Mesenchymal stem cell (in vitro differentiated cells and primary cell): ENCODE measurements around the gene ABCB9.

Source experiments
- DNase-seq: peaks from one replicate; pipeline ENCODE4 v3.0.0-alpha.2; 2013
- H2AFZ ChIP-seq: one replicate; pipeline ENCODE4 v1.6.1; 2013; ENCODE audit warnings: low read depth, mild to moderate bottlenecking, control low read depth, inconsistent platforms, low read length, moderate library complexity
- H2AK5ac ChIP-seq: 2 replicates; pipeline ENCODE4 v1.6.1; 2013; ENCODE audit warnings: low read length, moderate library complexity, mild to moderate bottlenecking, inconsistent platforms; ENCODE audit not compliant: severe bottlenecking
- H2BK120ac ChIP-seq: one replicate; pipeline ENCODE4 v1.6.1; 2013; ENCODE audit warnings: low read depth, mild to moderate bottlenecking, inconsistent platforms, low read length, moderate library complexity
- H2BK12ac ChIP-seq, 2 experiments: one replicate each; pipeline ENCODE4 v1.6.1; 2013; ENCODE audit warnings: inconsistent platforms in 2 of 2, low read length in 2 of 2, mild to moderate bottlenecking in 2 of 2, moderate library complexity in 2 of 2, control low read depth in 1 of 2
- H2BK15ac ChIP-seq: one replicate; pipeline ENCODE4 v1.6.1; 2013; ENCODE audit warnings: mild to moderate bottlenecking, low read depth, inconsistent platforms; ENCODE audit not compliant: poor library complexity, severe bottlenecking
- H2BK5ac ChIP-seq: 2 replicates; pipeline ENCODE4 v1.6.1; 2013; ENCODE audit warnings: low read depth, mild to moderate bottlenecking, low read length, control low read depth, inconsistent platforms; ENCODE audit not compliant: poor library complexity, severe bottlenecking
- H3K14ac ChIP-seq, 2 experiments: one replicate each; pipeline ENCODE4 v1.6.1; 2013; ENCODE audit warnings: inconsistent platforms in 2 of 2, low read length in 2 of 2, control low read depth in 1 of 2, mild to moderate bottlenecking in 1 of 2, moderate library complexity in 1 of 2
- H3K18ac ChIP-seq, 2 experiments: one replicate each; pipeline ENCODE4 v1.6.1; 2013; ENCODE audit warnings: inconsistent platforms in 2 of 2, low read length in 2 of 2, control low read depth in 1 of 2, low read depth in 1 of 2, mild to moderate bottlenecking in 1 of 2
- H3K23ac ChIP-seq, 2 experiments: one replicate each; pipeline ENCODE4 v1.6.1; 2013; ENCODE audit warnings: inconsistent platforms in 2 of 2, low read length in 2 of 2, mild to moderate bottlenecking in 2 of 2, moderate library complexity in 2 of 2, control low read depth in 1 of 2
- H3K27ac ChIP-seq: 2 replicates; pipeline ENCODE4 v1.5.1; 2013; ENCODE audit warnings: mild to moderate bottlenecking, moderate library complexity, low read length, control low read depth, inconsistent platforms; ENCODE audit not compliant: poor library complexity, severe bottlenecking
- H3K27me3 ChIP-seq, 2 experiments: 2 replicates each; pipeline versions ENCODE4 v1.6.1 to v1.7.0; 2013; ENCODE audit warnings: low read length in 2 of 2, mild to moderate bottlenecking in 2 of 2, moderate library complexity in 2 of 2, control low read depth in 1 of 2, inconsistent platforms in 1 of 2; ENCODE audit not compliant: control insufficient read depth in 1 of 2, insufficient read depth in 1 of 2
- H3K36me3 ChIP-seq, 2 experiments: 2 replicates each; pipeline versions ENCODE4 v1.6.1 to v1.7.0; 2013; ENCODE audit warnings: low read length in 2 of 2, control low read depth in 1 of 2, inconsistent platforms in 1 of 2, low read depth in 1 of 2, mild to moderate bottlenecking in 1 of 2; ENCODE audit not compliant: insufficient read depth in 2 of 2, control insufficient read depth in 1 of 2
- H3K4ac ChIP-seq, 2 experiments: one replicate each; pipeline ENCODE4 v1.6.1; 2013; ENCODE audit warnings: inconsistent platforms in 2 of 2, low read length in 2 of 2, mild to moderate bottlenecking in 2 of 2, moderate library complexity in 2 of 2, control low read depth in 1 of 2, low read depth in 1 of 2
- H3K4me1 ChIP-seq: 2 replicates; pipeline ENCODE4 v1.6.1; 2013; ENCODE audit warnings: low read depth, low read length, control low read depth; ENCODE audit not compliant: control insufficient read depth, insufficient read depth
- H3K4me2 ChIP-seq: 2 replicates; pipeline ENCODE4 v1.6.1; 2013; ENCODE audit warnings: low read length, mild to moderate bottlenecking, inconsistent platforms; ENCODE audit not compliant: poor library complexity, severe bottlenecking
- H3K4me3 ChIP-seq, 2 experiments: 2 replicates each; pipeline versions ENCODE4 v1.5.1 to v1.7.0; 2013; ENCODE audit warnings: low read length in 2 of 2, mild to moderate bottlenecking in 2 of 2, control low read depth in 1 of 2, low read depth in 1 of 2; ENCODE audit not compliant: insufficient read depth in 1 of 2
- H3K79me1 ChIP-seq: replicated peaks from 2 replicates; pipeline ENCODE4 v1.6.1; 2013; ENCODE audit warnings: mild to moderate bottlenecking, control low read depth, low read length, inconsistent platforms; ENCODE audit not compliant: poor library complexity, severe bottlenecking
- H3K9ac ChIP-seq: 2 replicates; pipeline ENCODE4 v1.7.0; 2013; ENCODE audit warnings: mild to moderate bottlenecking, low read length, moderate library complexity
- H3K9me3 ChIP-seq: 2 replicates; pipeline ENCODE4 v1.7.0; 2013; ENCODE audit warnings: mild to moderate bottlenecking, low read length; ENCODE audit not compliant: control insufficient read depth
- H4K8ac ChIP-seq: one replicate; pipeline ENCODE4 v1.6.1; 2013; ENCODE audit warnings: inconsistent platforms, mild to moderate bottlenecking, low read length, moderate library complexity
- H4K91ac ChIP-seq: one replicate; pipeline ENCODE4 v1.6.1; 2013; ENCODE audit warnings: mild to moderate bottlenecking, low read length, inconsistent platforms
- WGBS: methylation state at CpG from one replicate; pipeline ENCODE4 v1.1.7; 2013; ENCODE audit warnings: mixed read lengths; 5-methylcytosine and 5-hydroxymethylcytosine counted together

Gene ABCB9

GRCh38 chr12:122999986-123000420, 33.7 kb upstream of the ABCB9 start:
- H3K18ac ChIP-seq, result no peak overlapping the region

DNA sequence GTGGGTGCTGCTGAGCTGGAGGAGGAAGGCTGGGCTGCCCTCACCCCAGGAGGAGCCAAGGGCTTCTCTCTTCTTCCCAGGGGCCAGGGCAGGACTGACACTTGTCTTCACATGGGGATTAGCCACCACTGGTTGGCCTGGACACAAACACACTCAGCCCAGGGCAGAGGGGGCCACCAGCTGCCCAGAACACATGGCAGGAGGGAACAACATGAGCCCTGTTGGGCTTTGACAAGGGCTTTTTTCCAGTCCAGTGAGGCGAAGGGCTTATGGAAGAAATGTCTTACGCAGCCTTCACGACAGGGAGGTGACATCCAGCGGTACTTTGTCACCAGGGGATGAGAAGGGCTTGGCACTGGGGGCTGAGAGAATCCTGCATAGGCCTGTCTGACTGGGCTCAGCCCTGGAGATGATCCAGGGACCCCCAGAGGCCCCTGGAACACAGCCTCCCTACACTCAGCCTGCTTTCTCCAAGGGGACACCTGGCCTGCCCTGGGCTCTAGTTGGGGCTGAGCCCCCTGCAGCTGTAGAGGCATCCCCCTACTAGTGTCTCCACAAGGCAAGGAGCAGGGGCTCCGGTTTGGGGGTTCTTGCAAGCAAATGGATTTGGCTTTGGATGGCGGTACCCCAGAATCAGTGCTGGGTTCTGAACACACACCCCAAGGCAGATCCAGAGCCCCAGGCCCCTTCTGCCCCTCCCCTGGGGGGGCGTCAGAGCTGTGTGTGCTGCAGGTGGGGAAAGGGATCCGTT, 33.1 kb upstream of the ABCB9 start:
- Histone ChIP-seq H3K4me2 (no peak overlapping the region), H2BK15ac (no peak overlapping the region), H2BK12ac (no peak overlapping the region), H3K79me1 (no peaks in the 10 kb centered on the region), H3K18ac (no peak overlapping the region), H2AK5ac (no peak overlapping the region), H3K23ac (no peak overlapping the region), H3K9ac (no peak overlapping the region), H4K91ac (no peak overlapping the region), H3K27ac (no peak overlapping the region), H3K36me3 (peaks cover 32 to 49% of the 10 kb centered on the region in 2 experiments), H3K27me3 (no peaks in the 10 kb centered on the region), H3K9me3 (no peaks in the 10 kb centered on the region), H3K4me3 (no peak overlapping the region), H3K4ac (no peak overlapping the region), H2BK5ac (no peak overlapping the region), H2AFZ (no peak overlapping the region), H2BK120ac (no peak overlapping the region), H3K4me1 (peaks cover 5% of the 10 kb centered on the region), H3K14ac (no peak overlapping the region), H4K8ac (no peak overlapping the region)
- DNase-seq, result no peak
- WGBS, result 94% methylated on average over 6 of the region's 8 CpGs

More at GRCh38 chr12:122999986-123000420, 33.7 kb upstream of the ABCB9 start:
- H2AK5ac ChIP-seq, result no peak overlapping the region
- no peak overlapping the region for H3K23ac ChIP-seq
- no peak for DNase-seq
- H4K8ac ChIP-seq, result no peak overlapping the region
- no peak overlapping the region for H3K4ac ChIP-seq
- no peak overlapping the region for H3K9ac ChIP-seq
- no peaks in the 10 kb centered on the region for H3K9me3 ChIP-seq
- no peaks in the 10 kb centered on the region for H3K27me3 ChIP-seq
- H3K4me1 ChIP-seq, result peaks cover 5% of the 10 kb centered on the region
- no peak overlapping the region for H2AFZ ChIP-seq
- H3K79me1 ChIP-seq, result no peaks in the 10 kb centered on the region
- H3K36me3 ChIP-seq, result peaks cover 35 to 49% of the 10 kb centered on the region in 2 experiments
- no peak overlapping the region for H2BK5ac ChIP-seq
- no peak overlapping the region for H4K91ac ChIP-seq
- no peak overlapping the region for H2BK15ac ChIP-seq
- H2BK12ac ChIP-seq, result no peak overlapping the region
- H2BK120ac ChIP-seq, result no peak overlapping the region
- H3K14ac ChIP-seq, result no peak overlapping the region
- H3K4me3 ChIP-seq, result peak overlapping the region in 1 of 2 experiments; percentile 9
- H3K27ac ChIP-seq, result no peak overlapping the region
- H3K4me2 ChIP-seq, result no peak overlapping the region
- WGBS, result 95% methylated on average over 18 of the region's 20 CpGs

GRCh38 chr12:122998316-122998715, 32.1 kb upstream of the ABCB9 start:
- Histone ChIP-seq H2AK5ac (no peak overlapping the region), H3K18ac (no peak overlapping the region), H4K91ac (peak overlapping the region; percentile 11), H2AFZ (no peak overlapping the region), H3K9ac (no peak overlapping the region), H3K36me3 (peaks cover 22 to 48% of the 10 kb centered on the region in 2 experiments), H3K23ac (no peak overlapping the region), H3K4me2 (no peak overlapping the region), H2BK12ac (no peak overlapping the region), H3K79me1 (no peaks in the 10 kb centered on the region), H2BK120ac (no peak overlapping the region), H3K27ac (no peak overlapping the region), H3K4me3 (no peak overlapping the region), H3K27me3 (no peaks in the 10 kb centered on the region), H4K8ac (no peak overlapping the region), H3K4me1 (peaks cover 5% of the 10 kb centered on the region), H3K9me3 (no peaks in the 10 kb centered on the region), H2BK5ac (no peak overlapping the region), H2BK15ac (no peak overlapping the region), H3K14ac (no peak overlapping the region), H3K4ac (no peak overlapping the region)
- WGBS, result 97% methylated on average over 4 of the region's 4 CpGs
- no peak for DNase-seq

DNA sequence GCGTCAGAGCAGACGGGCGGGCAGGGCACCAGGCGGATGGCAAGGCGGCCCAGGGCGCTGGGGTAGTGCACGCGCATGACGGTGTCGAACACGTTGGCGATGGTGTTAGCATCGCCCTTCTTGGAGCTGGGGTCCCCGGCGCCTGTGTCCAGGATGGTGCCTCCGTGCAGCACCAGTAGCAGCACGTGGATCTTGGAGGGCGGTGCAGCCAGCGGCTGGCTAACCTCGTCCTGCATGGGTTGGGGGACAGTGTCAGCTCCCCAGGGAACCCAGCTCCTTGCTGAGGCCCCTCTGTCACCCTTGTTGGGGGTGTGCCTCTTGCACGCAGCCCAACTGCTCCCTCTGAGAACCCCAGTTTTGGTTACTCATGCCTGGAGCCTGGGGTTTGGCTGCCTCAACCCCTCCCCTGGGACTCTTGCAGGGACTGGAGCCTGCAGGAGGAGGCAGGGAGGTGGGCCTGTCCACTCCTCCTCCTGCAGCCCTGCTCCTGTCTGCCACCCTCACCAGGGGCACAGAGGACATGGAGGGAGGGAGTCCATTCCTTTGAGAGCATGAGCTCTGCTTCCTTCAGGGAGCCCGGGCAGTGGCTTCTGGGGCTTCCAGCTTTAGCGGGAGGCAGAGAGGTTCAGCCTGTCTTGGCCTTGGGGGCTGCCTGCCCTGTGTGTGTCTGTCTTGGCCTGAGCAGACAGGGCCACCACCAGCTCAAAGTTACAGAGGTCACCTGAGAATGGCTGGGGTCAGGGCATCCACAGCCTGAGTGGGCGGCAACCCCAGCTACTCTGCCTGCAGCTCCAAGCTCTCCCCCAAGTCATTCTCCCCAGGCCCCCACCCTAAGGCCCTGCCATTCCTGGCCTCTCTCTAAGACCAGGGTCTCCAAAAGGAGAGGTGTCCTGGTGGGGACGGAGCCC, 31.3 kb upstream of the ABCB9 start:
- no peak overlapping the region for H3K4me2 ChIP-seq
- DNase-seq, result no peak
- H3K4me1 ChIP-seq, result peaks cover 5% of the 10 kb centered on the region
- H3K9me3 ChIP-seq, result no peaks in the 10 kb centered on the region
- no peak overlapping the region for H3K27ac ChIP-seq
- H3K9ac ChIP-seq, result no peak overlapping the region
- no peak overlapping the region for H2AFZ ChIP-seq
- no peak overlapping the region for H3K4ac ChIP-seq
- no peak overlapping the region for H2AK5ac ChIP-seq
- H3K36me3 ChIP-seq, result peaks cover 22 to 48% of the 10 kb centered on the region in 2 experiments
- H3K27me3 ChIP-seq, result no peaks in the 10 kb centered on the region
- no peak overlapping the region for H3K4me3 ChIP-seq
- no peak overlapping the region for H4K8ac ChIP-seq
- H2BK120ac ChIP-seq, result no peak overlapping the region
- H3K14ac ChIP-seq, result no peak overlapping the region
- H2BK15ac ChIP-seq, result no peak overlapping the region
- no peak overlapping the region for H3K18ac ChIP-seq
- no peak overlapping the region for H4K91ac ChIP-seq
- no peak overlapping the region for H2BK12ac ChIP-seq
- H3K79me1 ChIP-seq, result no peaks in the 10 kb centered on the region
- 97% methylated on average over 25 of the region's 25 CpGs for WGBS
- H3K23ac ChIP-seq, result no peak overlapping the region
- H2BK5ac ChIP-seq, result no peak overlapping the region
